Liver (tissue), 9 donors: ENCODE results near the gene MAFF. TPM values are rescaled to one million over a fixed set of nuclear protein-coding genes. Genes with fewer than 3 reads are reported as not detected.

Experiments
- DNase-seq: peaks from one replicate; pipeline ENCODE4 v3.0.0-alpha.2; 2017; ENCODE audit warnings: low spot score
- H3K27ac ChIP-seq, 2 donors: one replicate each; pipeline ENCODE4 v1.7.0; 2013; ENCODE audit warnings: inconsistent platforms in 2 of 2, low read length in 2 of 2, control low read depth in 1 of 2, low read depth in 1 of 2, mild to moderate bottlenecking in 1 of 2
- H3K27me3 ChIP-seq, 4 donors: one replicate each; pipeline versions ENCODE4 v1.6.1 to v1.7.0; 2013; ENCODE audit warnings: low read length in 3 of 4, inconsistent platforms in 1 of 4, mild to moderate bottlenecking in 1 of 4, moderate library complexity in 1 of 4; ENCODE audit not compliant: control insufficient read depth in 4 of 4, insufficient read depth in 4 of 4
- H3K36me3 ChIP-seq, 4 donors: one replicate each; pipeline versions ENCODE4 v1.6.1 to v1.7.0; 2013; ENCODE audit warnings: low read length in 3 of 4, mild to moderate bottlenecking in 3 of 4, low read depth in 1 of 4, moderate library complexity in 1 of 4; ENCODE audit not compliant: control insufficient read depth in 4 of 4, insufficient read depth in 3 of 4
- H3K4me1 ChIP-seq, 4 donors: one replicate each; pipeline versions ENCODE4 v1.6.1 to v1.7.0; 2013; ENCODE audit warnings: low read length in 3 of 4, mild to moderate bottlenecking in 3 of 4, moderate library complexity in 1 of 4; ENCODE audit not compliant: control insufficient read depth in 4 of 4, insufficient read depth in 4 of 4
- H3K4me3 ChIP-seq, 3 donors: one replicate each; pipeline versions ENCODE4 v1.6.1 to v1.7.0; 2013; ENCODE audit warnings: low read length in 3 of 3, control low read depth in 1 of 3, low read depth in 1 of 3, mild to moderate bottlenecking in 1 of 3
- H3K9ac ChIP-seq, 2 donors: one replicate each; pipeline ENCODE4 v1.7.0; 2013; ENCODE audit warnings: low read length in 2 of 2, mild to moderate bottlenecking in 2 of 2, moderate library complexity in 2 of 2, control low read depth in 1 of 2, low read depth in 1 of 2
- H3K9me3 ChIP-seq, 4 donors: one replicate each; pipeline versions ENCODE4 v1.6.1 to v1.7.0; 2013; ENCODE audit warnings: low read length in 3 of 4; ENCODE audit not compliant: control insufficient read depth in 4 of 4
- FOXA1 ChIP-seq: IDR thresholded peaks from 2 replicates; pipeline ENCODE4 v1.6.1; 2016; ENCODE audit warnings: antibody characterized with exemption
- GABPA ChIP-seq, 2 donors: IDR thresholded peaks in 1 of 2; conservative IDR thresholded peaks in 1 of 2; 2 replicates each; pipeline ENCODE4 v1.6.1; 2016; ENCODE audit warnings: antibody characterized with exemption in 2 of 2, mild to moderate bottlenecking in 1 of 2, moderate library complexity in 1 of 2
- HNF4A ChIP-seq, 2 donors: conservative IDR thresholded peaks; 2 replicates each; pipeline ENCODE4 v1.6.1; 2016; ENCODE audit warnings: antibody characterized with exemption in 2 of 2, mild to moderate bottlenecking in 2 of 2
- JUND ChIP-seq, 2 donors: IDR thresholded peaks; 2 replicates each; pipeline ENCODE4 v1.6.1; 2016; ENCODE audit warnings: antibody characterized with exemption in 2 of 2
- RAD21 ChIP-seq, 2 donors: IDR thresholded peaks; 2 replicates each; pipeline ENCODE4 v1.6.1; 2016; ENCODE audit warnings: antibody characterized with exemption in 2 of 2, mild to moderate bottlenecking in 2 of 2
- RXRA ChIP-seq, 2 donors: IDR thresholded peaks; 2 replicates each; pipeline ENCODE4 v1.6.1; 2017 to 2018; ENCODE audit warnings: antibody characterized with exemption in 2 of 2, mild to moderate bottlenecking in 1 of 2
- TAF1 ChIP-seq: conservative IDR thresholded peaks from 2 replicates; pipeline ENCODE4 v1.6.1; 2016; ENCODE audit warnings: antibody characterized with exemption, mild to moderate bottlenecking
- WGBS: extraction: QIAGEN DNeasy Blood & Tissue Kit; methylation state at CpG from one replicate; pipeline ENCODE4 v1.1.7; 2013; 5-methylcytosine and 5-hydroxymethylcytosine counted together
- polyA plus RNA-seq, 2 donors: library from polyadenylated mRNA; stranded (reverse) in 1 of 2; unstranded in 1 of 2; fragments of 200-250 nt in 1 of 2; fragments of >200 nt in 1 of 2; fragmentation: Nextera tagmentation in 1 of 2; extraction: Ambion mirVana in 1 of 2; gene quantifications; one replicate each; pipeline versions ENCODE4 v1.2.1 to v1.2.3, GENCODE V29; 2013 to 2015
- total RNA-seq, 2 donors: library from RNA; depleted of rRNA; stranded (reverse); fragments of >200 nt; gene quantifications; one replicate each; pipeline ENCODE4 v1.2.3, GENCODE V29; 2014
- TF ChIP-seq, protein P1 (sequence below): IDR thresholded peaks from 2 replicates; pipeline ENCODE4 v1.6.1; 2016; ENCODE audit warnings: antibody characterized with exemption, mild to moderate bottlenecking
- TF ChIP-seq, protein P2 (sequence below): fragments of 150-350 bp; IDR thresholded peaks from 2 replicates; pipeline ENCODE4 v1.5.1; 2017; ENCODE audit warnings: improper control_type of control experiment, low read depth, low read length; ENCODE audit not compliant: missing input control
- donor health status: healthy.
- donor health status: healthy.
- donor health status: healthy.
- donor health status: healthy.
- donor health status: healthy.

MAFF gene
- total and polyA plus RNA-seq, 4 donors: 1.4 to 3.3 (median 2.0) TPM

DNA sequence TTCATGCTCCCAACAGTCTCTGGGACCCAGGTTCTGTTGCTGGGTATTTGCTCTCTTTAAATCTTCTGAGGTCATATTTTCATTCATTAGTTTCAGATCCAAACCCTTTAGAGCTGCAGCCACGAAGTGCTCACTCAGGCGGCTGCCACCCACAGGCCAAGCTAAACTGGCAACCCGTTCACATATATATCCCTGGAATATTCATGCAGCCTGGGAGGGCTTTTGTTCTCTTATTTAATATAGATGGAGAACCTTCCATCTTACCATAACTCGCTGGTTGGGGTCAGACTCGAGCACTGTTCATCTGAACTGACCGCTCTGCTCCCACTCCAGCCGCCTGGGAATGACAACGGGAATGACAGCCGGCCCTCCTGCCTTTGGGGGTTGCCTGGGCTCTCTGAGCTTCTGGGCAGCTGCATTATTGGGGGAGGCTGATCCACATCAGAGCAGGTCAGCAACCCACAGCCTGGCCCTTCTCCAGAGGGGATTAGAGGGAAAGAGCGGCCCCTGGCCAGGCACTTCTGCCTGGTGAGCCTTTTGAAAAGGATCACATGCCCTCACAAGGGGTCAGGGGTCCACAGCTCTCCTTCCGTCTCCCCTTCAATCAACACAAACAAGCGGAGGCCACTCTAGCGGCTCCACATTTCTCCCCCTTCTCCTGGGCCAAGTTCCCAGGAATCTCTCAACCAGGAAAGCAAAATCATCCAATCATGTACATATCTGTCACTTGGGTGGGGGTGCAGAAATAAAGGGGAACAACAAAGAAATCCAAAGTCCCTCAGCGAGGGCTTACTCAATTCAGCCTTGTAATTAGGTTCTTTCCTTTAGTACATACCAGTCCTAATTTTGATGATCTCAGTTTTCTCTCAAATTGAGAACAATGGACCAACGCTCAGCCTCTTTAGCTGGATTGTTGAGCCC lies 59.2 kb downstream of the MAFF start:
- 77% methylated on average over 15 of the region's 15 CpGs for WGBS
- no peak overlapping the region for H3K9ac ChIP-seq
- H3K27ac ChIP-seq: peak overlapping the region; percentile 36 to 55
- no peak overlapping the region for H3K4me3 ChIP-seq
- DNase-seq: no peak
- no peaks in the 10 kb centered on the region for H3K27me3 ChIP-seq
- TF ChIP-seq FOXA1: no peak
- no peak for TF ChIP-seq TAF1
- TF ChIP-seq, protein P1, sequence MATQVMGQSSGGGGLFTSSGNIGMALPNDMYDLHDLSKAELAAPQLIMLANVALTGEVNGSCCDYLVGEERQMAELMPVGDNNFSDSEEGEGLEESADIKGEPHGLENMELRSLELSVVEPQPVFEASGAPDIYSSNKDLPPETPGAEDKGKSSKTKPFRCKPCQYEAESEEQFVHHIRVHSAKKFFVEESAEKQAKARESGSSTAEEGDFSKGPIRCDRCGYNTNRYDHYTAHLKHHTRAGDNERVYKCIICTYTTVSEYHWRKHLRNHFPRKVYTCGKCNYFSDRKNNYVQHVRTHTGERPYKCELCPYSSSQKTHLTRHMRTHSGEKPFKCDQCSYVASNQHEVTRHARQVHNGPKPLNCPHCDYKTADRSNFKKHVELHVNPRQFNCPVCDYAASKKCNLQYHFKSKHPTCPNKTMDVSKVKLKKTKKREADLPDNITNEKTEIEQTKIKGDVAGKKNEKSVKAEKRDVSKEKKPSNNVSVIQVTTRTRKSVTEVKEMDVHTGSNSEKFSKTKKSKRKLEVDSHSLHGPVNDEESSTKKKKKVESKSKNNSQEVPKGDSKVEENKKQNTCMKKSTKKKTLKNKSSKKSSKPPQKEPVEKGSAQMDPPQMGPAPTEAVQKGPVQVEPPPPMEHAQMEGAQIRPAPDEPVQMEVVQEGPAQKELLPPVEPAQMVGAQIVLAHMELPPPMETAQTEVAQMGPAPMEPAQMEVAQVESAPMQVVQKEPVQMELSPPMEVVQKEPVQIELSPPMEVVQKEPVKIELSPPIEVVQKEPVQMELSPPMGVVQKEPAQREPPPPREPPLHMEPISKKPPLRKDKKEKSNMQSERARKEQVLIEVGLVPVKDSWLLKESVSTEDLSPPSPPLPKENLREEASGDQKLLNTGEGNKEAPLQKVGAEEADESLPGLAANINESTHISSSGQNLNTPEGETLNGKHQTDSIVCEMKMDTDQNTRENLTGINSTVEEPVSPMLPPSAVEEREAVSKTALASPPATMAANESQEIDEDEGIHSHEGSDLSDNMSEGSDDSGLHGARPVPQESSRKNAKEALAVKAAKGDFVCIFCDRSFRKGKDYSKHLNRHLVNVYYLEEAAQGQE: no peak
- TF ChIP-seq GABPA (IDR thresholded peaks at IDR 0.05 in 1 of 2, conservative IDR thresholded peaks at IDR 0.05 in 1 of 2): no peak
- TF ChIP-seq, protein P2, sequence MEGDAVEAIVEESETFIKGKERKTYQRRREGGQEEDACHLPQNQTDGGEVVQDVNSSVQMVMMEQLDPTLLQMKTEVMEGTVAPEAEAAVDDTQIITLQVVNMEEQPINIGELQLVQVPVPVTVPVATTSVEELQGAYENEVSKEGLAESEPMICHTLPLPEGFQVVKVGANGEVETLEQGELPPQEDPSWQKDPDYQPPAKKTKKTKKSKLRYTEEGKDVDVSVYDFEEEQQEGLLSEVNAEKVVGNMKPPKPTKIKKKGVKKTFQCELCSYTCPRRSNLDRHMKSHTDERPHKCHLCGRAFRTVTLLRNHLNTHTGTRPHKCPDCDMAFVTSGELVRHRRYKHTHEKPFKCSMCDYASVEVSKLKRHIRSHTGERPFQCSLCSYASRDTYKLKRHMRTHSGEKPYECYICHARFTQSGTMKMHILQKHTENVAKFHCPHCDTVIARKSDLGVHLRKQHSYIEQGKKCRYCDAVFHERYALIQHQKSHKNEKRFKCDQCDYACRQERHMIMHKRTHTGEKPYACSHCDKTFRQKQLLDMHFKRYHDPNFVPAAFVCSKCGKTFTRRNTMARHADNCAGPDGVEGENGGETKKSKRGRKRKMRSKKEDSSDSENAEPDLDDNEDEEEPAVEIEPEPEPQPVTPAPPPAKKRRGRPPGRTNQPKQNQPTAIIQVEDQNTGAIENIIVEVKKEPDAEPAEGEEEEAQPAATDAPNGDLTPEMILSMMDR: no peak
- H3K9me3 ChIP-seq: no peaks in the 10 kb centered on the region
- H3K4me1 ChIP-seq: peaks cover 0 to 19% (median 4%) of the 10 kb centered on the region in 4 donors
- no peaks in the 10 kb centered on the region for H3K36me3 ChIP-seq

DNA sequence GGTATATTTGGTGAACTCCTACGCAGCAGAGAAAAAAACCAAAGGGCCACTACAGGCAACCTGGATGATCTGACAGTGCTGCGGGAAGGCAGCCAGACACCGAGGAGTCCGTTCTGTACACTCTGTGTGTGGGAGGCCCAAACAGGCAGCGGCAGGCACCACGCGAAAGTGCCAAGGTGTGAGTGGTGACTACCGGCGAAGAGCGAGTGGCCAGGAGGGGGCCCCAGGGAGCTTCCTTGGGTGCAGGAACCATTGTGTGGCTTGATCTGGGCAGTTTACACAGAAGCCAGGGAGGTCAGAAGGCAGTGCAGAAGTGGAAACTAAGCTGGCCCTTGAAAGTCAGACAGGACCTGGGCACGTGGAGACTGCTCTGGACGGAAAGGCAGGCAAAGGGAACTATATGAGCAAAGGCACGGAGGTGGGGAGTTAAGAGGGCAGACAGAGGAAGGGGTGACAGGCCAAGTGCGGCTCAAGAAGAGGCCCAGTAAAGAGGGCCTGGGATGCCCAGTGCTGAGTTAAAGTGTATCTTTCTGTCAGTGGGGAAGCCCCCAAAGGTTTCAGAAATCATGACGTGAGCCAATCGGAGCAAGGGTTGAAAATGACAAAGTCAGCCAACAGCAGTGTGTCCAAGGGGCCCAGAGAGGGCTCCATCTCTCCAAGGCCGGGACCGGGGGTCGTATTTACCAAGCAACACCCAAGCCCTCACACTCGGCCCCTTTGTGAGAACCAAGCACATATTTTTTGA lies 60.4 kb downstream of the MAFF start:
- Histone ChIP-seq H3K27me3 (no peaks in the 10 kb centered on the region), H3K4me3 (no peak overlapping the region), H3K36me3 (no peaks in the 10 kb centered on the region), H3K9ac (no peak overlapping the region), H3K4me1 (peaks cover 0 to 19% (median 4%) of the 10 kb centered on the region in 4 donors), H3K27ac (no peak overlapping the region), H3K9me3 (no peaks in the 10 kb centered on the region)
- WGBS: 66% methylated on average over 20 of the region's 20 CpGs
- DNase-seq: no peak
- TF ChIP-seq RXRA (IDR thresholded peaks at IDR 0.05): peak in 1 of 2 donors; percentile 8
- TF ChIP-seq HNF4A (conservative IDR thresholded peaks at IDR 0.05): peak in 1 of 2 donors; percentile 10
- TF ChIP-seq JUND (IDR thresholded peaks at IDR 0.05): no peak
- TF ChIP-seq, protein P2: peak; percentile 57
- TF ChIP-seq RAD21 (IDR thresholded peaks at IDR 0.05): peak; percentile 74 to 86
